SK-N-SH treated with all-trans-retinoic acid at 6 μM for 48 hours (cell line): ENCODE results near the gene KLHL24.

Experiments
- ARNTL ChIP-seq: fragments of 450-650 bp; formaldehyde crosslinking; IDR thresholded peaks from 2 replicates; pipeline ENCODE4 v1.5.0; 2020; ENCODE audit warnings: low read depth, mild to moderate bottlenecking, moderate library complexity, borderline replicate concordance
- CREB5 ChIP-seq: fragments of 250-450 bp; sonication (Bioruptor Pico); IDR thresholded peaks from 2 replicates; pipeline ENCODE4 v1.5.1; 2020; ENCODE audit warnings: low read depth, mild to moderate bottlenecking, moderate library complexity
- CSRNP3 ChIP-seq: fragments of 250-450 bp; sonication (Bioruptor Pico); IDR thresholded peaks from 2 replicates; pipeline ENCODE4 v1.5.1; 2021; ENCODE audit warnings: mild to moderate bottlenecking, moderate library complexity
- RARB ChIP-seq: fragments of 250-450 bp; sonication (Bioruptor Pico); IDR thresholded peaks from 2 replicates; pipeline ENCODE4 v1.8.0; 2021; ENCODE audit warnings: mild to moderate bottlenecking, moderate library complexity
- ZFP3 ChIP-seq: fragments of 250-450 bp; sonication (Bioruptor Pico); IDR thresholded peaks from 2 replicates; pipeline ENCODE4 v1.5.0; 2020; ENCODE audit warnings: mild to moderate bottlenecking, moderate library complexity

GRCh38 chr3:183591881-183592521 is 43.4 kb upstream of the KLHL24 start:
- TF ChIP-seq ZFP3 (CRISPR knock-in tag) (no peak), CREB5 (CRISPR knock-in tag) (no peak), RARB (no peak), CSRNP3 (CRISPR knock-in tag) (no peak), ARNTL (no peak)
